Keratinocyte (primary cell): ENCODE results near the gene CDC20. TPM values are rescaled to one million over a fixed set of nuclear protein-coding genes. Genes with fewer than 3 reads are reported as not detected.

ENCODE experiments used
- DNase-seq: peaks from one replicate; pipeline ENCODE4 v3.0.0-alpha.2; 2011; ENCODE audit warnings: low read depth, missing footprints, low spot score
- FAIRE-seq: peaks from 2 replicates; lab custom pipeline; 2011; peaks lifted over from hg19 to GRCh38; lab: Jason Lieb, UNC
- H2AFZ ChIP-seq: 2 replicates; pipeline ENCODE4 v1.6.0; 2012; ENCODE audit warnings: low read length, control low read depth, inconsistent platforms; ENCODE audit not compliant: control insufficient read depth
- H3K27ac ChIP-seq: 2 replicates; pipeline ENCODE4 v1.5.1; 2011; ENCODE audit warnings: low read length; ENCODE audit not compliant: control insufficient read depth, insufficient read depth
- H3K27me3 ChIP-seq: 3 replicates; pipeline ENCODE4 v1.6.0; 2011; ENCODE audit warnings: low read length; ENCODE audit not compliant: control insufficient read depth, insufficient read depth; ENCODE audit errors: extremely low read depth
- H3K36me3 ChIP-seq, 2 experiments: 2 replicates in 1 of 2; 3 replicates in 1 of 2; pipeline ENCODE4 v1.5.1; 2011; ENCODE audit warnings: low read length in 2 of 2, mild to moderate bottlenecking in 1 of 2; ENCODE audit not compliant: control insufficient read depth in 2 of 2, insufficient read depth in 2 of 2; ENCODE audit errors: extremely low read depth in 1 of 2
- H3K4me1 ChIP-seq: 3 replicates; pipeline ENCODE4 v1.5.1; 2011; ENCODE audit warnings: low read length; ENCODE audit not compliant: control insufficient read depth, insufficient read depth; ENCODE audit errors: extremely low read depth
- H3K4me2 ChIP-seq: 3 replicates; pipeline ENCODE4 v1.6.0; 2011; ENCODE audit warnings: low read depth, low read length; ENCODE audit not compliant: control insufficient read depth, insufficient read depth; ENCODE audit errors: extremely low read depth
- H3K4me3 ChIP-seq, 3 experiments: fragments of 200-600 bp in 1 of 3; sonication (generic) in 1 of 3; 2 replicates in 2 of 3; 3 replicates in 1 of 3; pipeline ENCODE4 v1.5.1; 2011 to 2016; ENCODE audit warnings: low read length in 3 of 3, mild to moderate bottlenecking in 3 of 3, control low read depth in 2 of 3, inconsistent platforms in 1 of 3, low read depth in 1 of 3, mixed read lengths in 1 of 3, mixed run types in 1 of 3, moderate library complexity in 1 of 3; ENCODE audit not compliant: control insufficient read depth in 2 of 3, insufficient read depth in 2 of 3; ENCODE audit errors: extremely low read depth in 1 of 3
- H3K79me2 ChIP-seq: 2 replicates; pipeline ENCODE4 v1.6.0; 2012; ENCODE audit warnings: low read length; ENCODE audit not compliant: control insufficient read depth, insufficient read depth
- H3K9ac ChIP-seq: 3 replicates; pipeline ENCODE4 v1.6.0; 2011; ENCODE audit warnings: low read length; ENCODE audit not compliant: control insufficient read depth, insufficient read depth; ENCODE audit errors: extremely low read depth
- H3K9me1 ChIP-seq: 3 replicates; pipeline ENCODE4 v1.6.0; 2011; ENCODE audit warnings: low read length; ENCODE audit not compliant: control insufficient read depth, insufficient read depth; ENCODE audit errors: extremely low read depth
- H3K9me3 ChIP-seq: 2 replicates; pipeline ENCODE4 v1.5.1; 2012; ENCODE audit warnings: low read depth, low read length; ENCODE audit not compliant: control insufficient read depth
- H4K20me1 ChIP-seq: 3 replicates; pipeline ENCODE4 v1.6.0; 2011; ENCODE audit warnings: low read length; ENCODE audit not compliant: control insufficient read depth, insufficient read depth; ENCODE audit errors: extremely low read depth
- CTCF ChIP-seq, 3 experiments: IDR thresholded peaks in 1 of 3; conservative IDR thresholded peaks in 1 of 3; optimal IDR thresholded peaks in 1 of 3; 2 replicates in 2 of 3; 3 replicates in 1 of 3; pipeline versions ENCODE3 to v1.5.1; 2011; ENCODE audit warnings: low read length in 3 of 3, mild to moderate bottlenecking in 3 of 3, moderate library complexity in 2 of 3, control low read depth in 1 of 3, inconsistent platforms in 1 of 3; ENCODE audit not compliant: insufficient read depth in 2 of 3; ENCODE audit errors: extremely low read depth in 1 of 3
- EZH2 ChIP-seq: IDR thresholded peaks from one replicate; pipeline ENCODE4 v1.6.1; 2012; ENCODE audit warnings: inconsistent platforms, mild to moderate bottlenecking, low read length, moderate library complexity
- dilution Hi-C: fragments of 300-500 bp; cut with MboI; formaldehyde crosslinking; loops from one replicate; pipeline ENCODE4 v1.7.0; 2020; ENCODE audit warnings: low sequenced_read_pairs; ENCODE audit not compliant: extremely low pct_ligation_motif_present
- polyA plus RNA-seq, 5 experiments: library from polyadenylated mRNA; depleted of rRNA in 3 of 5; stranded (reverse) in 3 of 5; stranded (forward) in 1 of 5; unstranded in 1 of 5; fragments of >200 nt; gene quantifications; 1 replicate in 1 of 5; 2 replicates in 3 of 5; 3 replicates in 1 of 5; pipeline versions ENCODE4 v1.2.1 to v1.2.3, GENCODE V29; 2011 to 2012; ENCODE audit warnings: missing spikeins in 2 of 5, low read depth in 1 of 5, low replicate concordance in 1 of 5

The CDC20 gene
- polyA plus RNA-seq, 1 donor (not counting 4 experiments of a cell fraction or from before 2014, with no cell fraction given): 84.2 TPM

GRCh38 chr1:43410571-43410970, 51.8 kb downstream of the CDC20 start:
- H3K4me1 ChIP-seq: no peaks in the 10 kb centered on the region
- H3K36me3 ChIP-seq: peaks cover 11 to 15% of the 10 kb centered on the region in 2 experiments
- H3K4me2 ChIP-seq: no peak overlapping the region
- H3K4me3 ChIP-seq: no peak overlapping the region
- no peaks in the 10 kb centered on the region for H3K27me3 ChIP-seq
- no peak for FAIRE-seq
- no peak overlapping the region for H2AFZ ChIP-seq
- dilution Hi-C loops: no loop called here
- DNase-seq: no peak
- H3K9me1 ChIP-seq: no peaks in the 10 kb centered on the region
- TF ChIP-seq CTCF (optimal IDR thresholded peaks at IDR 0.05 in 1 of 3, IDR thresholded peaks at IDR 0.05 in 1 of 3, conservative IDR thresholded peaks at IDR 0.05 in 1 of 3; ENCODE audit: extremely low read depth in 1 of 3, insufficient read depth in 2 of 3, low read length in 3 of 3) (no peak), EZH2 (no peak)
- H3K9ac ChIP-seq: no peak overlapping the region
- H4K20me1 ChIP-seq: no peaks in the 10 kb centered on the region
- H3K9me3 ChIP-seq: no peaks in the 10 kb centered on the region
- no peak overlapping the region for H3K27ac ChIP-seq
- H3K79me2 ChIP-seq: no peaks in the 10 kb centered on the region

Other genes starting within 250 kb of the CDC20 start
- gene EBNA1BP2, start 186.7 kb upstream of the CDC20 start, polyA plus RNA-seq: 53.2 to 140 TPM (median 122 TPM) in 3 replicates
- 0.24 to 0.39 TPM (median 0.32 TPM) in 3 replicates for gene CFAP57, start 186.7 kb upstream of the CDC20 start, polyA plus RNA-seq
- 0.92 to 2.4 TPM (median 1.0 TPM) in 3 replicates for gene TMEM125, start 89.0 kb upstream of the CDC20 start, polyA plus RNA-seq
- gene C1orf210, start 73.4 kb upstream of the CDC20 start, polyA plus RNA-seq: 4.6 to 6.4 TPM (median 5.6 TPM) in 3 replicates
- 0.03 TPM in 1 of 3 replicates, not detected in the others for gene TIE1, start 58.0 kb upstream of the CDC20 start, polyA plus RNA-seq
- 0.07 TPM in 1 of 3 replicates, not detected in the others for gene MPL, start 21.2 kb upstream of the CDC20 start, polyA plus RNA-seq
- gene ELOVL1, start 9.0 kb downstream of the CDC20 start, polyA plus RNA-seq: 277 to 331 TPM (median 283 TPM) in 3 replicates
- 11.1 to 28.7 TPM (median 14.3 TPM) in 3 replicates for gene MED8, start 30.8 kb downstream of the CDC20 start, polyA plus RNA-seq
- 5.9 to 6.7 TPM (median 6.1 TPM) in 3 replicates for gene SZT2, start 30.9 kb downstream of the CDC20 start, polyA plus RNA-seq
- gene HYI, start 95.0 kb downstream of the CDC20 start, polyA plus RNA-seq: 26.4 to 39.6 TPM (median 26.9 TPM) in 3 replicates
- gene PTPRF, start 171.9 kb downstream of the CDC20 start, polyA plus RNA-seq: 161 to 204 TPM (median 198 TPM) in 3 replicates